Measurements from ENCODE around the gene C1QTNF4. TPM values are rescaled to one million over a fixed set of nuclear protein-coding genes. Genes with fewer than 3 reads are reported as not detected.

The C1QTNF4 gene
- 0.09 to 0.21 TPM in 2 of 5 replicates, not detected in the others for total RNA-seq (2022; extraction: Qiagen RNA extraction)

DNA sequence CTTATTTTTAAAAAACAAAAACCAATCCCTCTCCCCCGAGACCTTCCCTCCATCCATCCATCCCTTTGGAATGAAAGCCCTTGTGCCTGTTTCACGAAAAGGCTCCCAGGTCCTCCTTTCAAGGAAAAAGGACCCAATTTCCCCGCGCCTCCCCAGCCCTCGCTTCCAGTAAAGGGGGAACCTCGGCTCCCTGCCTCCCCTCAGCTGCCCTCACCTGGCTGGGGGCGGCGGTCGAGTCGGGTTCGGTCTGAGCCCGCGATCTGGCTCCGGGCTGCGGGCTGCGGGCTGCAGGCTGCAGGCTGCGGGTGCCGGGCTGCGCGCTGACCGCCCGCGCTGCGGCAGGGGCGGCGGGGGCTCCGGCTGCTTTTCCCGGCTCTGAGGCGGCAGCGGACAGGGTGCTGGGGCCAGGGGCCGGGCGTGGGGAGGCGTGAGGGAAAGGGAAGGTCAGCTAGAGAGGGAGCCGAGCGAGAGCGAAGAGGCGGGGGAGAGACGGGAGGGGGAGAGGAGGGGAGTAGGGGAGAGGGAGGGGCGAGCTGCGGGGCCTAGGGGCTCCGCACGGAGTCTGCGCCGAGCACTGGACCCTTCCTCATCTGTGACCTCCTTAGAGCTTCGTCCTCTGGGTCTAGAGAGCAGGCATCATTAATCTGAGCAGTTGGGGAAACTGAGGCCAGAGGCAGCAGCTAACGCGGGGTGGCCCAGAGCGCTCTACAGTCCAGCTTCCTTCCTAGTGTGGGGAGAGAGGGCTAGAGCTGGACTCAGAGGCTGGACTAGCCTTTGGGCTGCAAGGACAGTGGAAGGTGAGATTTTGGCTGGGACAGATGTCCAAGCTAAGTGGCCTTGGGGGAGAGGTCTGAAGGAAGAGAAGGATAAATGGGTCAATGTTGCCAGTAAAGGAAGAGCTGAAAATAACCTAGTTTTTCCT is at the start of gene C1QTNF4:
Gene C1QTNF4 (minus strand): TSS at position 478 of the 922 bp plus-strand sequence. CDS start 3,601 bp downstream, outside the sequence.

GRCh38 chr11:47642099-47642855 is 48.1 kb upstream of the C1QTNF4 start, which contains the start of gene MTCH2:
MTCH2 (minus strand) TSS chr11:47642559; CDS start chr11:47642465, 94 bp downstream.

DNA sequence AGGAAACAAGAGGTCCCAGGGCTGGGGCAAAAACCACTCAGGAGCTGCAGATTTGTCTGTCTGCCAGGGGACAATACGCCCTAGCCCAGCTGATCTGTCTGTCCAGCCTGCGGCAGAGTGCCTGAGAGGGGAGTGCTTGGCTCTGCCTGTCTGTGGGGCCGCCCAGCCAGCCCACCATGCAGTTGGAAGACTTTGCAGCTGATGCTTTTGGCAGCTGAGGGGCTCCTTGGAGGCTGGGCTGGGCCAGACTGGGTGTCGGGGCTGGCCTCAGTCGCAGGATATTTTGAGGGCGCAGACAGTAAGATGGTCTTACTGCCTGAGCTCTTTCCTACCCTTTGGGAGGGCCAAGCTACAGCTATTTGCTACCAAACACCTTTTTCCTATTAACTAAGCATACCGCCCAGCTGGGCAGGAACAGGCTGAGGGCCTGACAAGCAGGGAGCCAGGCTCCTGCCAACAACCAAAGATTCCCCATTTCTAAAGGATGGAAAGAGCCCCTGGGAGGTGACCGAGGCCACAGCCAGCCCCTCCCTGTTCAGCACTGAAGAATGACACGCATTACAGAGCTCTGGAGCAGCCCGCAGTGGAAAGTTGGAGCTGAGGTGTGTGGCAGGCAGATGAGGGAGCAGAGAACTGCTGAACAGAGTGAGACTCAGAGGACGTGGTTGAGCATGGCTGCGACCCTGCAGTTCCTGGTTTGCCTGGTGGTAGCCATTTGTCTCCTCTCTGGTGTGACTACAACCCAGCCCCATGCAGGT is 7.9 kb downstream of the C1QTNF4 start, which contains the start of gene FAM180B:
Gene FAM180B (plus strand): TSS at position 581 of the 758 bp plus-strand sequence. CDS start 91 bp downstream, at position 672.

GRCh38 chr11:47578524-47579494 is 15.4 kb downstream of the C1QTNF4 start, which contains the start of the genes KBTBD4 and NDUFS3:
KBTBD4 (minus strand) TSS chr11:47578970; CDS start chr11:47578951, 19 bp downstream.
NDUFS3 (plus strand) TSS chr11:47579074; CDS start chr11:47579092, 18 bp downstream.

GRCh38 chr11:47565340-47566148 is 28.7 kb downstream of the C1QTNF4 start, which contains the start of gene PTPMT1:
PTPMT1 (plus strand) TSS chr11:47565599; CDS start chr11:47565623, 24 bp downstream.

DNA sequence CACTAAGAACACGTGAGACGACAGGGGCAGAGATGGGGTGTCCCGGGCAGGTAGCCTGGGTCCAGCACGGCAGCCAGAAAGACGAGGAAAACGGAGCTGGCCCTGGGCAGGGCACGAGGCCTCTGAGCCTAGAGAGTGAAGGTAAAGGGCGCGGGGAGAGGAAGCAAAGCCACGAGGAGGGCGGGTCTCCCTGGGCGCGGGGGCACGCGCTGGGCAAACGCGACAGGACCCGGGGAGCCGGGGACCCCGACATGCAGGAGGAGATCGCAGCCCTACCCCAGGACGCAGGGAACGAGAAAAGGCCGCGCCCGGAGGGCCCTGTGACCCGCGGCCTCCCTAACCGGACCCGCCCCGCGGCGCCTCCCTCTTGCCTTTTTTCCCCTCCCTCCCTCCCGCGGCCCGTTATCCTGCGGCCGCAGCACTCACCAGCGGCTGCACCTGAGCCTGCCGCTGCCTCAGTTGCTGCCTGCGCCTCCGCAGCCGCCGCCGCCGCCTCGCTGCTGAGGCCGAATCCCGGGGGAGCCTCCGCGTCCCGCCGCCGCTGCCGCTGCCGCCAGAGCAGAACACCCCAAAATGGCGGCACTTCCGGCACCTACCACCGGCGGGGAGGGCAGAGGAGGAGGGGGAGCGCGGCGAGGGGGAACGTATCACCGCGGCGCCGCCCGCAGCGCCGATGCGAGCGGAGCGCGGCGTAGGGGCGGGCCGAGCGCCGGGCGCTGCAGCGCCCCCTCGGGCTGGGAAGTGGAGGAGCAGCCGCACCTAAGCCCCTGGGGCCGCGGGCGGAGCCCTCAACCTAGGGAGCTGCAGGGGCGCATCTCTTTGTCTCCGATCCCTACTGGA is 41.4 kb downstream of the C1QTNF4 start, which contains the start of gene CELF1:
Gene CELF1 (minus strand): TSS at position 567 of the 840 bp plus-strand sequence. CDS start 53,609 bp downstream, outside the sequence.

Other genes with a start within 250 kb of the C1QTNF4 start
- gene MYBPC3, start 241.7 kb downstream of the C1QTNF4 start, total RNA-seq (2022; extraction: Qiagen RNA extraction): 0.06 to 0.07 TPM (median 0.06 TPM) in 4 of 5 replicates, not detected in the other
- 0.08 to 0.20 TPM (median 0.14 TPM) in 3 of 5 replicates, not detected in the others for gene SPI1, start 215.9 kb downstream of the C1QTNF4 start, total RNA-seq (2022; extraction: Qiagen RNA extraction)
- gene SLC39A13, start 185.8 kb downstream of the C1QTNF4 start, total RNA-seq (2022; extraction: Qiagen RNA extraction): 48.2 to 63.7 TPM (median 53.8 TPM) in 5 replicates
- 185 to 242 TPM (median 190 TPM) in 5 replicates for gene PSMC3, start 168.0 kb downstream of the C1QTNF4 start, total RNA-seq (2022; extraction: Qiagen RNA extraction)
- gene RAPSN, start 145.3 kb downstream of the C1QTNF4 start, total RNA-seq (2022; extraction: Qiagen RNA extraction): 0.09 to 0.24 TPM (median 0.18 TPM) in 4 of 5 replicates, not detected in the other
- gene CELF1, start 41.3 kb downstream of the C1QTNF4 start, total RNA-seq (2022; extraction: Qiagen RNA extraction): 46.4 to 55.3 TPM (median 46.8 TPM) in 5 replicates
- gene PTPMT1, start 28.8 kb downstream of the C1QTNF4 start, total RNA-seq (2022; extraction: Qiagen RNA extraction): 52.6 to 77.9 TPM (median 76.2 TPM) in 5 replicates
- 17.8 to 23.1 TPM (median 18.3 TPM) in 5 replicates for gene KBTBD4, start 15.4 kb downstream of the C1QTNF4 start, total RNA-seq (2022; extraction: Qiagen RNA extraction)
- gene NDUFS3, start 15.3 kb downstream of the C1QTNF4 start, total RNA-seq (2022; extraction: Qiagen RNA extraction): 104 to 144 TPM (median 131 TPM) in 5 replicates
- gene FAM180B, start 7.7 kb downstream of the C1QTNF4 start, total RNA-seq (2022; extraction: Qiagen RNA extraction): not detected in 5 replicates
- gene MTCH2, start 48.1 kb upstream of the C1QTNF4 start, total RNA-seq (2022; extraction: Qiagen RNA extraction): 116 to 148 TPM (median 142 TPM) in 5 replicates
- gene AGBL2, start 121.0 kb upstream of the C1QTNF4 start, total RNA-seq (2022; extraction: Qiagen RNA extraction): 0.64 to 1.4 TPM (median 1.1 TPM) in 5 replicates
- gene FNBP4, start 172.9 kb upstream of the C1QTNF4 start, total RNA-seq (2022; extraction: Qiagen RNA extraction): 40.4 to 54.4 TPM (median 49.6 TPM) in 5 replicates

Data from A549 treated with Hydrocortisone at 1 μM for 4 hours (cell line).